T-cell (primary cell): ENCODE data around the gene JAZF1. TPM values are rescaled to one million over a fixed set of nuclear protein-coding genes. Genes with fewer than 3 reads are reported as not detected.

Experiments
- ATAC-seq, 4 experiments: fragments of 200-7000 bp in 3 of 4; fragments of 150-1000 bp in 1 of 4; cut with Tn5 transposase; replicated peaks in 1 of 4; 1 replicate in 3 of 4; 2 replicates in 1 of 4; pipeline ENCODE4 v1.10.0; 2021; ENCODE audit warnings: moderate library complexity in 3 of 4, mild to moderate bottlenecking in 2 of 4, moderate number of reproducible peaks in 1 of 4
- CTCF ChIA-PET, 2 donors: fragments of 300-600 bp; sonication (Branson Sonifier 250); formaldehyde crosslinking; loops; one replicate each; lab custom pipeline; 2022; ENCODE audit warnings: antibody characterized with exemption in 2 of 2; lab: Charles Lee
- POLR2A ChIA-PET, 2 donors: fragments of 300-600 bp; sonication (Branson Sonifier 250); formaldehyde crosslinking; loops; one replicate each; lab custom pipeline; 2022; ENCODE audit warnings: antibody characterized with exemption in 2 of 2; lab: Charles Lee
- DNase-seq, 35 experiments: peaks; one replicate each; pipeline versions ENCODE4 v3.0.0 to v3.0.0-alpha.2; 2013 to 2023
- H3K27ac ChIP-seq: one replicate; pipeline ENCODE4 v1.5.1; 2013; ENCODE audit warnings: low read length
- H3K27me3 ChIP-seq, 2 experiments: replicated peaks in 1 of 2; 1 replicate in 1 of 2; 2 replicates in 1 of 2; pipeline versions ENCODE4 v1.6.1 to v1.7.0; 2013; ENCODE audit warnings: low read length in 1 of 2, mixed read lengths in 1 of 2; ENCODE audit not compliant: control insufficient read depth in 2 of 2, insufficient read depth in 2 of 2; ENCODE audit errors: extremely low read depth in 1 of 2
- H3K36me3 ChIP-seq, 2 donors: 1 replicate in 1 of 2; 2 replicates in 1 of 2; pipeline versions ENCODE4 v1.6.1 to v1.7.0; 2013; ENCODE audit warnings: low read length in 1 of 2; ENCODE audit not compliant: control insufficient read depth in 2 of 2, insufficient read depth in 1 of 2; ENCODE audit errors: extremely low read depth in 1 of 2
- H3K4me1 ChIP-seq, 2 experiments: 1 replicate in 1 of 2; 2 replicates in 1 of 2; pipeline versions ENCODE4 v1.6.1 to v1.7.0; 2013; ENCODE audit warnings: low read length in 2 of 2, mixed read lengths in 1 of 2; ENCODE audit not compliant: insufficient read depth in 2 of 2, control insufficient read depth in 1 of 2; ENCODE audit errors: extremely low read depth in 1 of 2
- H3K4me3 ChIP-seq, 2 donors: 1 replicate in 1 of 2; 2 replicates in 1 of 2; pipeline versions ENCODE4 v1.5.1 to v1.7.0; 2013; ENCODE audit warnings: mild to moderate bottlenecking in 2 of 2, low read length in 1 of 2, moderate library complexity in 1 of 2; ENCODE audit not compliant: control insufficient read depth in 1 of 2; ENCODE audit errors: extremely low read depth in 1 of 2
- H3K9me3 ChIP-seq: 2 replicates; pipeline ENCODE4 v1.7.0; 2013
- H3K27ac Mint-ChIP-seq, 2 donors: one replicate each; pipeline ENCODE4 v1.8.0; 2020 to 2021; ENCODE audit warnings: mild to moderate bottlenecking in 2 of 2, mixed read lengths in 2 of 2
- H3K27me3 Mint-ChIP-seq, 2 donors: one replicate each; pipeline ENCODE4 v1.8.0; 2021 to 2022; ENCODE audit warnings: mixed read lengths in 2 of 2
- H3K36me3 Mint-ChIP-seq: one replicate; pipeline ENCODE4 v1.8.0; 2021; ENCODE audit warnings: mixed read lengths
- H3K4me1 Mint-ChIP-seq, 3 donors: one replicate each; pipeline ENCODE4 v1.8.0; 2020 to 2022; ENCODE audit warnings: mixed read lengths in 3 of 3, mild to moderate bottlenecking in 1 of 3
- H3K4me3 Mint-ChIP-seq, 3 donors: one replicate each; pipeline ENCODE4 v1.8.0; 2020 to 2022; ENCODE audit warnings: mild to moderate bottlenecking in 3 of 3, mixed read lengths in 3 of 3, moderate library complexity in 3 of 3
- H3K9me3 Mint-ChIP-seq, 3 donors: one replicate each; pipeline ENCODE4 v1.8.0; 2020 to 2022; ENCODE audit warnings: mixed read lengths in 3 of 3
- WGBS: methylation state at CpG from one replicate; pipeline ENCODE4 v1.1.5; 2013; ENCODE audit warnings: missing lambda C conversion rate; ENCODE audit not compliant: insufficient coverage; 5-methylcytosine and 5-hydroxymethylcytosine counted together
- total RNA-seq, 35 experiments: library from RNA in 6 of 35; stranded (reverse) in 6 of 35; fragments of 120-200 nt in 1 of 35; gene quantifications; one replicate each; pipeline versions ENCODE4 v1.2.1 to v1.2.4 and lab custom pipeline; 2013 to 2026

JAZF1 gene
- total RNA-seq, 5 donors from 2014 or later (not counting 1 experiment from before 2014, with no cell fraction given), result 9.6 to 22.1 (median 15.9) TPM

- peaks cover 13 to 33% (median 13%) of the 10 kb centered on the region in 3 donors for H3K4me1 Mint-ChIP-seq
- WGBS, result no CpG with 5 or more reads among the region's 2 CpGs
- DNase-seq (no peak), ATAC-seq (no peak)
- H3K4me3 ChIP-seq, result no peak overlapping the region
- H3K4me3 Mint-ChIP-seq, result no peak overlapping the region
- ChIA-PET POLR2A (no interaction called here), CTCF (interaction anchor here in 1 of 2 donors (1.8 kb wide), 1 partner anchor 11 kb away, joined by 9 read pairs; no protein-coding TSS in a partner anchor)
- no peaks in the 10 kb centered on the region for H3K4me1 ChIP-seq
- no peaks in the 10 kb centered on the region for H3K36me3 ChIP-seq
- no peak overlapping the region for H3K27ac Mint-ChIP-seq
- H3K27ac ChIP-seq, result no peak overlapping the region
- H3K9me3 Mint-ChIP-seq, result no peaks in the 10 kb centered on the region
- H3K27me3 ChIP-seq, result no peaks in the 10 kb centered on the region
- H3K36me3 Mint-ChIP-seq, result peaks cover 3% of the 10 kb centered on the region
- H3K9me3 ChIP-seq, result no peaks in the 10 kb centered on the region
- H3K27me3 Mint-ChIP-seq, result no peaks in the 10 kb centered on the region
These were observed 94.4 kb downstream of the JAZF1 start for GRCh38 chr7:28086198-28086597.

- ChIA-PET CTCF (interaction anchor here (0.6 to 1.8 kb wide), 6 partner anchors 9 to 261 kb away, joined by 3 to 9 read pairs (median 4); no protein-coding TSS in a partner anchor), POLR2A (no interaction called here)
- Histone ChIP-seq H3K4me3 (no peak overlapping the region), H3K27ac (no peak overlapping the region), H3K36me3 (no peaks in the 10 kb centered on the region), H3K27me3 (no peaks in the 10 kb centered on the region), H3K9me3 (no peaks in the 10 kb centered on the region), H3K4me1 (no peaks in the 10 kb centered on the region)
- Mint-ChIP-seq H3K27ac (no peak overlapping the region), H3K36me3 (no peaks in the 10 kb centered on the region), H3K4me1 (peaks cover 5 to 23% (median 9%) of the 10 kb centered on the region in 3 donors), H3K27me3 (no peaks in the 10 kb centered on the region), H3K9me3 (no peaks in the 10 kb centered on the region), H3K4me3 (no peak overlapping the region)
- ATAC-seq, result no peak
- 90% methylated on average over 2 of the region's 6 CpGs for WGBS
- DNase-seq, result no peak
These were observed 96.3 kb downstream of the JAZF1 start for GRCh38 chr7:28083998-28084985.

- Mint-ChIP-seq H3K27me3 (no peaks in the 10 kb centered on the region), H3K27ac (no peak overlapping the region), H3K36me3 (no peaks in the 10 kb centered on the region), H3K4me3 (no peak overlapping the region), H3K4me1 (peaks cover 0 to 16% (median 2%) of the 10 kb centered on the region in 3 donors), H3K9me3 (no peaks in the 10 kb centered on the region)
- Histone ChIP-seq H3K36me3 (no peaks in the 10 kb centered on the region), H3K4me1 (no peaks in the 10 kb centered on the region), H3K27me3 (no peaks in the 10 kb centered on the region), H3K9me3 (no peaks in the 10 kb centered on the region), H3K4me3 (no peak overlapping the region), H3K27ac (no peak overlapping the region)
- POLR2A ChIA-PET, result no interaction called here
- ATAC-seq (no peak), DNase-seq (no peak)
- CTCF ChIA-PET, result interaction anchor here (0.6 to 1.3 kb wide), 2 partner anchors 8 to 70 kb away, joined by 3 to 4 read pairs; no protein-coding TSS in a partner anchor
- 83% methylated on average over 1 of the region's 8 CpGs for WGBS
These were observed 97.2 kb downstream of the JAZF1 start for GRCh38 chr7:28083164-28083997.

DNA sequence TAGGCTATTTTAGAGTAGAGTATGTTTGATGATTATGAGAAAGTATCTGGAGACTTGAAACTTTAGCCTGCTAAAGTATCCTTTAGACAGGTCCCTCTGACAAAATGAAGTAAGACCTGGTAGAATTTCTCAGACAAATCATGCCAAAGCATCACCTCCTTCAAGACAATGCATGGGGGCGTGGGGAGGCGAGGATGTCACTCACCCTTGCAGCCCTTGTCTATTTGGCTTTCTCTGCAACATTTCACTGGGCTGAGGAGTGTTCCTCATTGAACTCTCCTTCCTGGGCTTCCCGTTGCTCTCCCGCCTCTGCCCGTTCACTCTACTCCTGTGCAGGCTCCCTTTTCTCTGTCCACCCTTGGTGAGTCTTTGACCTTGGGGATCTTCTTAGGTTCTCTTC, 98.5 kb downstream of the JAZF1 start:
- H3K4me3 ChIP-seq, result no peak overlapping the region
- POLR2A ChIA-PET, result no interaction called here
- no peaks in the 10 kb centered on the region for H3K27me3 ChIP-seq
- Mint-ChIP-seq H3K27ac (no peak overlapping the region), H3K9me3 (no peaks in the 10 kb centered on the region), H3K4me3 (no peak overlapping the region), H3K4me1 (peaks cover 5 to 24% (median 6%) of the 10 kb centered on the region in 3 donors), H3K27me3 (no peaks in the 10 kb centered on the region), H3K36me3 (no peaks in the 10 kb centered on the region)
- no peaks in the 10 kb centered on the region for H3K36me3 ChIP-seq
- DNase-seq, result no peak
- H3K27ac ChIP-seq, result no peak overlapping the region
- ATAC-seq, result no peak
- 87% methylated on average over 5 of the region's 5 CpGs for WGBS
- no peaks in the 10 kb centered on the region for H3K9me3 ChIP-seq
- no peaks in the 10 kb centered on the region for H3K4me1 ChIP-seq
- CTCF ChIA-PET, result interaction anchor here in 1 of 2 donors (0.5 kb wide), 1 partner anchor 110 kb away, joined by 3 read pairs; no protein-coding TSS in a partner anchor

GRCh38 chr7:28081016-28081415, 99.6 kb downstream of the JAZF1 start:
- CTCF ChIA-PET, result interaction anchor here (0.6 to 1.4 kb wide), 7 partner anchors 9 to 1861 kb away, joined by 3 to 6 read pairs (median 3); no protein-coding TSS in a partner anchor
- no peaks in the 10 kb centered on the region for H3K36me3 ChIP-seq
- H3K4me3 ChIP-seq, result no peak overlapping the region
- no peaks in the 10 kb centered on the region for H3K27me3 ChIP-seq
- Mint-ChIP-seq H3K27ac (no peak overlapping the region), H3K4me3 (no peak overlapping the region), H3K36me3 (no peaks in the 10 kb centered on the region), H3K4me1 (peaks cover 5 to 20% (median 6%) of the 10 kb centered on the region in 3 donors), H3K9me3 (no peaks in the 10 kb centered on the region), H3K27me3 (no peaks in the 10 kb centered on the region)
- no peaks in the 10 kb centered on the region for H3K4me1 ChIP-seq
- DNase-seq (no peak), ATAC-seq (no peak)
- H3K9me3 ChIP-seq, result no peaks in the 10 kb centered on the region
- POLR2A ChIA-PET, result no interaction called here
- WGBS, result 38% methylated on average over 2 of the region's 5 CpGs
- H3K27ac ChIP-seq, result no peak overlapping the region
